Stimulated activated naive CD4-positive, alpha-beta T cell treated with Interleukin-2 at 50 U/mL for 16 hours (primary cell): ENCODE results near the gene EPHA6.
"Not testable (repeated sequence)": the region's sequence is repeated elsewhere in the genome, so short reads cannot be mapped to it uniquely, and the experiment has no call there.

Experiments
- DNase-seq: peaks from one replicate; lab custom pipeline; 2025; lab: John Stamatoyannopoulos, UW

Gene EPHA6

GRCh38 chr3:96915445-96915844 is 101.1 kb downstream of the EPHA6 start:
- no peak for DNase-seq

DNA sequence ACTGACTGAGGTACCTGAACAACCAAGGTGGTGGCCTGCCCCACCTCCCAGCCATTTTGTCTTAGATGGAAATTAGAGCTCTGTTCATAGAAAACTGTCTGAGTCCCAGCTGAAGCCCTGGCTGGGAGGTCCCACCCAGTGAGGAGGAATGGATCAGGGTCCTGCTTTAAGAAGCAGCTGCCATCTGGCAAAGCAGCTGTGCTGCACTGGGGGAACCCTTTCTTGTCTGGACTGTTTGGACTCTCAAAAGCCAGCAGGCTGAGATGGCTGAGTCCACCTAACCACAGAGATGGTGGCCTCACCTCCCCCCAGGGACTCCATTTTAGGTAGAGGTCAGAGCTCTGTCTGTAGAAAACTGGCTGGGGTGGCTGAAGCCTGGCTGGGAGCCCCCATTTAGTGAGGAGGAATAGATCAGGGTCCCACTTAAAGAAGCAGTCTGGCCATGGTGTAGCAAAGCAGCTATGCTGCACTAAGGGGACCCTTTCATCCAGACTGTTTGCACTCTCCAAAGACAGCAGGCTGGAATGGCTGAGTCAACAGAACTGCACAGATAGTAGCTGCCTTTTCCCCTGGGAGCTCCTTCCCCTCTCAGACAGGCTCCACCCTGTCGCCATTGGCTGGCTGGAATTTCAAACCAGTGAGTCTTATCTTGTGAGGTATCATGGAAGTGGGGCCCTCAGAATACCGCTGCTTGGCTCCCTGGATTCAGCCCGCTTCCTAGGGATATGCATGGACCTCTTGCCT is 116.9 kb downstream of the EPHA6 start:
- DNase-seq = no peak

- not testable (repeated sequence) for DNase-seq
Measured at GRCh38 chr3:96942131-96942530, 127.7 kb downstream of the EPHA6 start.

- DNase-seq = no peak
Measured at GRCh38 chr3:96958856-96959255, 144.5 kb downstream of the EPHA6 start.

- no peak for DNase-seq
Measured at GRCh38 chr3:96959474-96959873, 145.1 kb downstream of the EPHA6 start.

- no peak for DNase-seq
Measured at GRCh38 chr3:96959901-96960641, 145.7 kb downstream of the EPHA6 start.

DNA sequence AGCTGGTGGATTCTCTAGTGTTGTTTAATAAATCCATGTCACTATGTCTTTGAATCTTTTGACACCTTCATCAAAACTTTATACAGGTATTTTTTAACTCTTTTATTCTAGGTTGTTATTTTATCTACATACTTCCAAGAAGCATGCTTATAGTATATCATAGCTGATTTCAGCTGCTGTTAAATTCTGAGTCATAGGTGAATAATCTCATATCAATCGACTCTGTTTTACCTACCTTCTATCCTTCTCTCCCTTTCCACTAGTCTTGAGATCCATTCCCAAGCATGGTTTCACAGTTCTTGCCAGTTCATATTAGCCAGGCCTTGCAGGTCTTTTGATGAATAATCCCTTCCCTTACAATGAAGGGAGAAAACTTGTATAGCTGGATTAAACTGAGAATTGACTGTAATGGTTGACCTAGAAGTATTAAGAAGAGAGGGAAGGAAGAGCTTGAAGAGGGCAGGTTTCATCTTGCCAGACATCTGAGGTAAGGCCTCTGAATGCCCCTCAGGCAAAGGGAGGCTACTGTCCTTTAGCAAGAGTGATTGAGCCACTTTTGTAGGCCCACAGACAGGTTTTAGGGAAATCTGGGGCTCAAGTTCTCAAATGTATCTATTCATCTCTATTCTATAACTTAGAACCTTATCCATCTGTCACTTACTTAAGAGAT is 146.4 kb downstream of the EPHA6 start:
- no peak for DNase-seq

GRCh38 chr3:96961576-96961975 is 147.2 kb downstream of the EPHA6 start:
- no peak for DNase-seq

DNA sequence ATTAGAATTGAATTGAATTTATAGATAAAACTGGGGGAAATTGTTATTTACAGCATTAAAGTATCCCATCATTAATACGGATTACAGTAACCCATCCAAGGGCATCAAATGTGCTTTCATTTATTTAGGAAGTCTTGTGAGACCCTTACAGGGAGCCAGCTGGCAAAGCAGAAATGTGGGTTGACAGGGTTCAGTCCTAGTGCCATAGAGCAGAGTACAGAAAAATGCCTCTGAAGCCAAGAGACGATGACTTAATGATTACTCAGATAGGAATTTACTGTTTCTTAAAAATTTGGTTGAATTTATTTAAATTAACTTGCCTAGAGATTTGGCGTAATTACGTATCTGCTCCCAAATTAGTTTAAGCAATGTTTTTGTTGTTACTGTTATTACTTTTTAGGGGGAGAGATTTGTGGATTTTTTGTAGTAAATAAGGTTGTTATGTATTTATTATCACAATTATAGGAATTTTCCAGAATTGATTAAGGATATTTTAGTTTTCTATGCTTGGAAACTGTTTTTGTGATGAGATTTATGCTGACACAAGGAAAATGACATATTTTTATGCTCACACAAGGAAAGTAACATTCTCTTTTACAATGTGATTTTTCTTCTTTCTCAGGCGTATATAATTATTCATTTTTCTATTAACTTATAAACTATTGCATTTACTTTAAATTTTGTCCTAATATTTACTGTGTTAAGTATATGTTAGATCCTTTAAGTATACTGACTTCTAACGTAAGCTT is 152.0 kb downstream of the EPHA6 start:
- DNase-seq = no peak

DNA sequence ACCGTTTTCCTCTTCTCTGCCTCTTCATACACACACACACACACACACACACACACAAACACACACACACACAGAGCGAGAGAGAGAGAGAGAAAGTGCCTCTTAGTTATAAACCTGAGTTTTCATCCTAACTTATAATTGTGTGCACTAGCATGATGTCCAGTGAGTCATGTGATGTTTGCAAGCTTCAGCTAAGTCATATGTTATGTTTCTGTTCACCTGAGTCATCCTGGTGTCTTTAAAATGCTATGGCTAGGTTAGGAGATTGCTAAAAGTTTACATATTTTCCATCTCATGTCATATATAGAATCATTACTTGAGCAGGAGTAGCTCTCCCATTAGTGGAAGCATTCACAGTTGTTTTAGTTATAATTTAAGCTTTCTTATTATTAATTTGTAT is 155.8 kb downstream of the EPHA6 start:
- no peak for DNase-seq

GRCh38 chr3:96977671-96978070 is 163.3 kb downstream of the EPHA6 start:
- no peak for DNase-seq

DNA sequence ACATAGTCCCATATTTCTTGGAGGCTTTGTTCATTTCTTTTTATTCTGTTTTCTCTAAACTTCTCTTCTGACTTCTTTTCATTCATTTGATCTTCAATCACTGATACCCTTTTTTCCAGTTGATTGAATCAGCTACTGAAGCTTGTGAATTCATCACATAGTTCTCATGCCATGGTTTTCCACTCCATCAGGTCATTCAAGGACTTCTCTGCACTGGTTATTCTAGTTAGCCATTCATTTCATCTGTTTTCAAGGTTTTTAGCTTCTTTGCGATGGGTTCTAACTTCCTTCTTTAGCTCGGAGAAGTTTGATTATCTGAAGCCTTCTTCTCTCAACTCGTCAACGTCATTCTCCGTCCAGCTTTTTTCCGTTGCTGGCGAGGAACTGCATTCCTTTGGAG is 169.3 kb downstream of the EPHA6 start:
- not testable (repeated sequence) for DNase-seq

DNA sequence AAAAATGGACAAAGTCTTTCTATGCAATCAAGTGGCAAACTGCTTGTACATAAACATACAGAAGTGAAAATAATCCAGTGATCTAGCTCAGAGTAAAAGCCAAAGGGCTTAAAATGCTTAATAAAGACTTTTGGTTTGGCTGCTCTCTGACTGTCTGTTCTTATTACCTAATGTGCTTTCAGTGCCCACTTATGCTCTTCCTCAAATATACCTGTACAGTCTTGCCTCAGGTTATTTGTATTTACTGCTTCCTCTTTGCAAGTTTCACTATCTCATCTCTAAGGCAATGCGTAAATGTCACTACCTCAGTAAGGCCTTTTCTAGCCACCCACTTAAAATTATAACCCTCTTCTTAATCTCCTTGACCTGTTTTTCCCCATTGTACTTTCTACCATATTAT is 171.8 kb downstream of the EPHA6 start:
- DNase-seq = no peak

DNA sequence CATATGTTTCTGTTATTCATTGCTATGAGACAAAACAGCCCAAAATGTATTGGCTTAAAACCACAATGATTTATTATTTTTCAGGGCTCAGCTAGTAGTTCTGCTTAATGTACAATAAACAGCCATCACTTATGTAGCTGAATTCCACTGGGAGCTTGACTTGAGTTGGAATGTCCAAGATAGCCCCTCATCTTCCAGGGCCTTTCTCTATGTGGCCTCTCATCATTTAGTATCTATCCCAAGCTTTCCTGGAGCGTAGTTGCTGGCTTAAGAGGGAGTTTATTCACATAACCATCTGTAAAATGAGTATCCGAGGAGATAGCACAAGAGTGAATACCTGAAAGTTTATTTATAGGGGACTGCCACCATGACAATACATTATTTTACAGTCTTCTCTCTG is 176.8 kb downstream of the EPHA6 start:
- DNase-seq = no peak

GRCh38 chr3:96991800-96992365 is 177.5 kb downstream of the EPHA6 start:
- no peak for DNase-seq

- DNase-seq = no peak
Measured at GRCh38 chr3:96994988-96995387, 180.6 kb downstream of the EPHA6 start.

- DNase-seq = no peak
Measured at GRCh38 chr3:96996009-96996408, 181.6 kb downstream of the EPHA6 start.

GRCh38 chr3:97001611-97002010 is 187.2 kb downstream of the EPHA6 start:
- DNase-seq = no peak

DNA sequence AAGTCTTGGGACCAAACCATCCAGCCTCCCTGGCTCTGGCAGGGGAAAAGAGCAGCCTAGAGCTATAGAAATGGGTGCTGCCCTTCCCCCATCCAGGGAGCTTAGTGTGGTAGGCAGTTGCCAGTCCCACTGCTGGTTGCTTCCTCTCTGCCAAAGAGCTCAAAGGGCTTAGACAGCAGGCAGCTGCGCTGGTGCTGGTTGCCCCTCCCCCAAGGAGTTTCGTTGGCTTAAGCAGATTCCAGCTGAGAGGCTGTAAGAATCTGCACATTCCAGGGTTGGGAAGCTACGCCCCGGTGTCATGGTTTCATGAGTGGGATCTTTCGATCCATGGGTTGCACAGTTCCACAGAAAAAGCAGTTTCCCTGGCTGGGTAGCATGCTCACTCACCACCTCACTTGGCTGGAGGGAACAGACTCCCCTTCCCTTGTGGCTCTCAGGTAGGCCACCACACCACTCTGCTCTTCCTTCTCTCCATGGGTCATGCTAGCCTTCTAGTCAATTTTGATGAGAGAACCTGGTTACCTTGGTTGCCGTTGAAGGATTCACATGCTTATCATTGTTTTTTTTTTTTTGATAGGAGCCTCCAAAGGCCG is 195.1 kb downstream of the EPHA6 start:
- no peak for DNase-seq

GRCh38 chr3:97010881-97011657 is 196.7 kb downstream of the EPHA6 start:
- DNase-seq = no peak

DNA sequence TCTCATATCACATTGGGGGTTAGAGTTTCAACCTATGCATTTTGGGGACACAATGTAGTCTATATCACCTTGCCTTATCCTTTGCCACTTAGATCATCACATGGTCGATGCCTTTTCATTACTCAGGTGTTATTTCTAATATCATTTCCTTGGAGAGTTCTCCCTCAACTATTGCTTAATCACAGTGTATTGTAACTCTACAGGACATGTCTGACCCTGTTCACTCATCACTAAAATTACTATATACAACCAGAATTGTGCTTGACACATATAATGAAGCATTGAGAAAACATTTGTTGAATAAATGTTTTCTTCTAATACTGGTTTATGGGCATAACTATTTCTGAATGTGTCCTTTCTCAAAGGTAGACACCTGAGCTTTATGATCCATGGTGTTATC is 207.4 kb downstream of the EPHA6 start:
- no peak for DNase-seq
